MG63 (cell line): ENCODE measurements around the gene EXOC4. TPM values are rescaled to one million over a fixed set of nuclear protein-coding genes. Genes with fewer than 3 reads are reported as not detected.

Experiments
- DNase-seq: peaks from one replicate; pipeline ENCODE4 v3.0.0-alpha.2; 2020
- H3K27me3 ChIP-seq: fragments of 250-450 bp; sonication (Bioruptor Pico); 2 replicates; pipeline ENCODE4 v1.5.1; 2020; ENCODE audit warnings: mild to moderate bottlenecking, moderate library complexity
- H3K36me3 ChIP-seq: fragments of 250-450 bp; sonication (Bioruptor Pico); 2 replicates; pipeline ENCODE4 v1.5.1; 2020; ENCODE audit warnings: mild to moderate bottlenecking, moderate library complexity
- H3K4me3 ChIP-seq: fragments of 250-450 bp; sonication (Bioruptor Pico); 2 replicates; pipeline ENCODE4 v1.5.1; 2020; ENCODE audit warnings: mild to moderate bottlenecking, moderate library complexity
- H3K9me3 ChIP-seq: fragments of 250-450 bp; sonication (Bioruptor Pico); 2 replicates; pipeline ENCODE4 v1.5.1; 2020; ENCODE audit warnings: mild to moderate bottlenecking, moderate library complexity
- total RNA-seq: library from RNA; depleted of rRNA; stranded (reverse); fragments of >200 nt; shearing (Covaris generic); gene quantifications from 2 replicates; pipeline ENCODE4 v1.2.3, GENCODE V29; 2014; ENCODE audit warnings: low replicate concordance

EXOC4 gene
- total RNA-seq, 1 experiment from 2014 or later = 24.1 TPM

GRCh38 chr7:134041477-134041876 is 788.6 kb downstream of the EXOC4 start:
- Histone ChIP-seq H3K4me3 (no peak overlapping the region), H3K36me3 (no peaks in the 10 kb centered on the region), H3K9me3 (no peaks in the 10 kb centered on the region), H3K27me3 (no peaks in the 10 kb centered on the region)
- no peak for DNase-seq

GRCh38 chr7:134042307-134042706 is 789.4 kb downstream of the EXOC4 start:
- no peaks in the 10 kb centered on the region for H3K9me3 ChIP-seq
- no peaks in the 10 kb centered on the region for H3K27me3 ChIP-seq
- DNase-seq = no peak
- H3K4me3 ChIP-seq = no peak overlapping the region
- H3K36me3 ChIP-seq = no peaks in the 10 kb centered on the region

DNA sequence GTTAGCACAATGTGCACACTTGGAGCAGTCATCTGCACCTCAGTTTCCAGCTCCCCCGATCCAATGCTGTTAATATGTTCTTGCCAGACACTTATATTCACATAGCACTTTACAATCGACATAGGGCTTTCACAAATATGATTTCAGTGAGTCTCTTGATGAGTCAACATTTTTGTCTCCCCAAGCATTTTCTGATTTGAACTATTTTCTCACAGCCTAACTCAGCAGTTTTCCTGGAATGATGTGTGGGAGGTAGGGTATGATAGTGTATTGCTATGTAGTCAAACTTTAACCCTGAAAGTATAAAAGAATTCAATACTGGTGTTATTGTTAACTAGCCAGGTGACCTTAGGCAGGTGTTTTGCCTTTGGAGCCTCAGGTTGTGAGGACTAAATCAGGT is 791.8 kb downstream of the EXOC4 start:
- Histone ChIP-seq H3K9me3 (no peaks in the 10 kb centered on the region), H3K27me3 (no peaks in the 10 kb centered on the region), H3K4me3 (no peak overlapping the region), H3K36me3 (no peaks in the 10 kb centered on the region)
- no peak for DNase-seq

GRCh38 chr7:134045716-134046115 is 792.8 kb downstream of the EXOC4 start:
- Histone ChIP-seq H3K4me3 (no peak overlapping the region), H3K36me3 (no peaks in the 10 kb centered on the region), H3K9me3 (no peaks in the 10 kb centered on the region)

DNA sequence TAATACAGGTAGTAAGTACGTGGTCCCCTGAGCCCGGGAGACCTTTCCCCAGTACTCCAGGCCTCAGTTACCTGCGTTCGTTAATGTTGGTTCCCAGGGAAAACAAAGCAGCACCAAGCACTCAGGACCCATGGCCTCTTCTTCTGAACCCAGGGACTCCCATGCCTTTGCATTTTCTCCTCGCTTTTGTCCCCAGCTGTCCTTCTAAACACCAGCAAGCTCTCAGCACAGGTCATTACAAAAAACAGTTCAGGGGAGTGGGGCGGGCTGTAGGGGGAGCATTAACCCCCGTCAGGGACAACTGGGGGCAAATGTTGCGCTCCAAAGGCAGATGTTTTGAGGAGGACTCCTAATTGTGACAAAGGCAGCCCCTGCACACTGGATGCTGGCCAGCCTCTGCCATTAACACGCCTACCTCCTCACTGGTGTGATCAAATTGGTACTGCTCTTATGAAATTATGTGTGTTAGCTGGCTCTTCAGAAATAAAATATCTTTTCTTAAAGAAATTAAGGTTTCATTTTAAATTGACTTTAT is 793.8 kb downstream of the EXOC4 start:
- Histone ChIP-seq H3K36me3 (no peaks in the 10 kb centered on the region), H3K27me3 (no peaks in the 10 kb centered on the region), H3K4me3 (no peak overlapping the region), H3K9me3 (no peaks in the 10 kb centered on the region)
- DNase-seq = no peak

More at GRCh38 chr7:134045716-134046115, 792.8 kb downstream of the EXOC4 start:
- DNase-seq = no peak
- no peaks in the 10 kb centered on the region for H3K27me3 ChIP-seq

DNA sequence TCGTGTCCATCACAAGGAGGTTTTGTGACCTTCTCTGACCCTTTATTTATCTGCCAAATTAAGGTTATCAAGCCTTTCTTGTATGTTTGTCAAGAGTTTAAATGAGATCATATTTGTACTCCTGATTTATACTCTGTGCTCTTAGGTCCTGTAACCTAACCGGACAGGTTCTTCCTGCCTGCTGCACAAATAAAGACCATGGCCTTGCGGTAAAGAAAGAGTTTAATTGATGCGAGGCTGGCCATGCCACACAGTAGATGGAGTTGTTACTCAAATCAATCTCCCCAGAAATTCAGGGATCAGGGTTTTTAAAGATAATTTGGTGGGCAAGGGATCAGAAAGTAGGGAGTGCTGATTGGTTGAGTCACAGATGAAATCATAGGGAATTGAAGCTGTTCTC is 794.8 kb downstream of the EXOC4 start:
- Histone ChIP-seq H3K36me3 (no peaks in the 10 kb centered on the region), H3K27me3 (no peaks in the 10 kb centered on the region), H3K4me3 (no peak overlapping the region), H3K9me3 (no peaks in the 10 kb centered on the region)
- no peak for DNase-seq

- H3K9me3 ChIP-seq = no peaks in the 10 kb centered on the region
- H3K27me3 ChIP-seq = no peaks in the 10 kb centered on the region
- no peaks in the 10 kb centered on the region for H3K36me3 ChIP-seq
- no peak overlapping the region for H3K4me3 ChIP-seq
- DNase-seq = no peak
Observed at GRCh38 chr7:134048166-134048565, 795.3 kb downstream of the EXOC4 start.

DNA sequence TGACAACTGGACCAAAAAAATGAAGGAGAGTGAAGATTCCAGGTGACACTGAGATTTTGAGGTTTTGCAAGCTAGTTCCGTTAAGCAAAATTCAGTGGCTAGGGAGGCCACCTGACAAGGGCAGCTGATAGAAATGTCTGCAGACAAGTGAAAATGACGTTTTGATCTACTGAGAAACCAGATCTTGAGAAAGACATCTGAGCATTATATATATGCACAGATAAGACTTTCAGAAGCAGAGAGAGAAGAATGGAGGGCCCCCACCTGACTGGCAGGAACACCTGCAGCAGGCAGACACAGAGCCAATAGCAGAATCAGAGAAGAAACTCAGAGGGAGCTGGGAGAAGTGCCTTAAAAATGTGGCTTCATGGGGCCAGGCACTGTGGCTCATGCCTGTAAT is 798.1 kb downstream of the EXOC4 start:
- H3K36me3 ChIP-seq = no peaks in the 10 kb centered on the region

GRCh38 chr7:134056816-134057215 is 803.9 kb downstream of the EXOC4 start:
- DNase-seq = no peak
- no peak overlapping the region for H3K4me3 ChIP-seq
- H3K9me3 ChIP-seq = no peaks in the 10 kb centered on the region
- H3K36me3 ChIP-seq = no peaks in the 10 kb centered on the region
- no peaks in the 10 kb centered on the region for H3K27me3 ChIP-seq

More for the DNA sequence above, 798.1 kb downstream of the EXOC4 start:
- H3K27me3 ChIP-seq = no peaks in the 10 kb centered on the region
- H3K9me3 ChIP-seq = no peaks in the 10 kb centered on the region
- no peak overlapping the region for H3K4me3 ChIP-seq
- DNase-seq = no peak

- Histone ChIP-seq H3K27me3 (no peaks in the 10 kb centered on the region), H3K36me3 (no peaks in the 10 kb centered on the region), H3K4me3 (no peak overlapping the region), H3K9me3 (no peaks in the 10 kb centered on the region)
- DNase-seq = no peak
Observed at GRCh38 chr7:134058521-134058920, 805.6 kb downstream of the EXOC4 start.

DNA sequence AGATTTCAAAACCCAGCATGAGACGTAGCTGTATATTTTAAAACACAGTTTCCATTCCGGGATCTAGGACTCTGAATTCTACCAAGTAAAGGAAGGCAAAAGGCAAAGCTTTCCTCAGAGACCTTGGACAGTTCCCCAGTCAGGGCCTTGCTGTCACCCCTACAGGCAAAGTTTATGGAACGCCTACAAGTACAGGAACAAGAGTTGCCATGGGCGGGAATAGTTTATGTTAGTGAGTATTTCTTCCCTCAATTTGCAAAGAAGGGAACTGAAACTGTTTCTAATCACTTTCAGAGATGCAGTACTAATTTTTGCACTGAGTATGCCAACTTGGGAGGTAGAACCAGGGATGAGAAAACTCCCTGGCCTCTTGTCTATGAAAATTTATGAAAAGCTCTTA is 806.1 kb downstream of the EXOC4 start:
- H3K9me3 ChIP-seq = no peaks in the 10 kb centered on the region
- H3K4me3 ChIP-seq = no peak overlapping the region
- H3K36me3 ChIP-seq = no peaks in the 10 kb centered on the region
- no peaks in the 10 kb centered on the region for H3K27me3 ChIP-seq
- DNase-seq = no peak

GRCh38 chr7:134059921-134060320 is 807.0 kb downstream of the EXOC4 start:
- DNase-seq = no peak
- no peaks in the 10 kb centered on the region for H3K9me3 ChIP-seq
- H3K36me3 ChIP-seq = no peaks in the 10 kb centered on the region
- no peak overlapping the region for H3K4me3 ChIP-seq
- H3K27me3 ChIP-seq = no peaks in the 10 kb centered on the region

GRCh38 chr7:134060874-134061273 is 808.0 kb downstream of the EXOC4 start:
- Histone ChIP-seq H3K27me3 (no peaks in the 10 kb centered on the region), H3K9me3 (no peaks in the 10 kb centered on the region), H3K36me3 (no peaks in the 10 kb centered on the region), H3K4me3 (no peak overlapping the region)
- no peak for DNase-seq

- H3K4me3 ChIP-seq = no peak overlapping the region
- no peak for DNase-seq
- H3K9me3 ChIP-seq = no peaks in the 10 kb centered on the region
- H3K27me3 ChIP-seq = no peaks in the 10 kb centered on the region
- no peaks in the 10 kb centered on the region for H3K36me3 ChIP-seq
Observed at GRCh38 chr7:134062460-134062859, 809.6 kb downstream of the EXOC4 start.

DNA sequence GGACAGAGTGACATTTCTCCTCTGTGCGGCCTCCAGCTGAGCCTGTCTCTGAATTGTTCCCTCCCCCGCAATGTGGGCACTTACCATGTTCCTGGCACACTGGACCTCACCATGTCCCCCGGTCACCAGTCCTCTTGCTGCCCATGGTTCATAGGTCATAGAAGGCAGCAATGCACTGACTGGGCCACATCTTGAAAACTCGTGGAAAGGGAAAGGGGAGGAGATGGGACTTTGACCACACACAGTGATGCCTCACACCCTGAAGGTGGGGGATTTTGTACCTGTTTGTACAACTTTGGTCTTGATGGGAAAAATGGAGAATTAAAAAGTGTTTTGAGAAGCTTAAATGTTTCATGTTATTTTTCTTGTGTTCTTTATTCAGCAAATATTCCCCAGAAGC is 812.5 kb downstream of the EXOC4 start:
- Histone ChIP-seq H3K27me3 (no peaks in the 10 kb centered on the region), H3K9me3 (no peaks in the 10 kb centered on the region), H3K36me3 (no peaks in the 10 kb centered on the region), H3K4me3 (no peak overlapping the region)
- DNase-seq = no peak

- no peaks in the 10 kb centered on the region for H3K27me3 ChIP-seq
- H3K9me3 ChIP-seq = no peaks in the 10 kb centered on the region
- no peak for DNase-seq
- no peak overlapping the region for H3K4me3 ChIP-seq
- H3K36me3 ChIP-seq = no peaks in the 10 kb centered on the region
Observed at GRCh38 chr7:134067164-134067563, 814.3 kb downstream of the EXOC4 start.

GRCh38 chr7:134068670-134069069 is 815.8 kb downstream of the EXOC4 start:
- H3K4me3 ChIP-seq = no peak overlapping the region
- H3K9me3 ChIP-seq = no peaks in the 10 kb centered on the region
- DNase-seq = no peak
- H3K27me3 ChIP-seq = no peaks in the 10 kb centered on the region
- no peaks in the 10 kb centered on the region for H3K36me3 ChIP-seq

GRCh38 chr7:134069187-134069586 is 816.3 kb downstream of the EXOC4 start:
- H3K4me3 ChIP-seq = no peak overlapping the region
- H3K36me3 ChIP-seq = no peaks in the 10 kb centered on the region
- H3K9me3 ChIP-seq = no peaks in the 10 kb centered on the region
- no peaks in the 10 kb centered on the region for H3K27me3 ChIP-seq
- no peak for DNase-seq

DNA sequence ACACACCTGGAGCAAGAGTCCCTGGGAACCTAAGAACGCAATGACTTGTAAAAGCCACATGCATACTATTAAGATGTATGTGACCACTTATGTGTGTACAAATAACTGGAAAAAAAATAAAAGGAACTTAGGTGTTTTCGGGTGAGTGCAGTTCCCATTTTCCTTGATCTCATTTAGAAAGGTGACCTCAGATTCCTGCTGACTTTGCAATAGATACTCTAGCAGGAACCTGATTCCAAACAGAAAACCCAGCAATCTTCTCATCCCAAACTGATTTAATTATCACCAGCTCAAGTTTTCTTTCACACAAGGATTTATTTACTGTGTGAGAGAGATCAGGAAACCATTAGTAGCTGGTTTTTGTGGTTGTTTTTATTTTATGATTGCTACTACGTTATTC is 817.8 kb downstream of the EXOC4 start:
- Histone ChIP-seq H3K27me3 (no peaks in the 10 kb centered on the region), H3K4me3 (no peak overlapping the region), H3K9me3 (no peaks in the 10 kb centered on the region), H3K36me3 (no peaks in the 10 kb centered on the region)
- DNase-seq = no peak
